GM19438 (cell line): ENCODE results near the gene KCNIP3.
"Not testable (repeated sequence)": the region's sequence is repeated elsewhere in the genome, so short reads cannot be mapped to it uniquely, and the experiment has no call there.

Experiments used
- ATAC-seq: cut with Tn5 transposase; IDR thresholded peaks from one replicate; pipeline ENCODE4 v1.9.1; 2021; ENCODE audit warnings: low read depth; ENCODE audit not compliant: unreplicated experiment

KCNIP3 gene

GRCh38 chr2:95296880-95297487 lies at the start of gene KCNIP3:
KCNIP3 (plus strand) TSS chr2:95297347; CDS start chr2:95297439, 92 bp downstream.
- ATAC-seq, result no peak

GRCh38 chr2:95258271-95258670 lies 38.9 kb upstream of the KCNIP3 start:
- ATAC-seq, result no peak

- no peak for ATAC-seq
Measured at GRCh38 chr2:95260028-95261023, 36.8 kb upstream of the KCNIP3 start.

GRCh38 chr2:95261602-95262001 lies 35.5 kb upstream of the KCNIP3 start:
- no peak for ATAC-seq

- no peak for ATAC-seq
Measured at GRCh38 chr2:95262896-95263542, 34.1 kb upstream of the KCNIP3 start.

GRCh38 chr2:95264624-95265023 lies 32.5 kb upstream of the KCNIP3 start:
- no peak for ATAC-seq

- ATAC-seq, result no peak
Measured at GRCh38 chr2:95265182-95265581, 32.0 kb upstream of the KCNIP3 start.

GRCh38 chr2:95266781-95267430 lies 30.2 kb upstream of the KCNIP3 start:
- ATAC-seq, result no peak

- ATAC-seq, result no peak
Measured at GRCh38 chr2:95267458-95268210, 29.5 kb upstream of the KCNIP3 start.

- ATAC-seq, result no peak
Measured at GRCh38 chr2:95268211-95269035, 28.7 kb upstream of the KCNIP3 start.

GRCh38 chr2:95269036-95269680 lies 28.0 kb upstream of the KCNIP3 start:
- ATAC-seq, result no peak

GRCh38 chr2:95269745-95270144 lies 27.4 kb upstream of the KCNIP3 start:
- not testable (repeated sequence) for ATAC-seq

GRCh38 chr2:95270541-95271081 lies 26.5 kb upstream of the KCNIP3 start:
- no peak for ATAC-seq

GRCh38 chr2:95271381-95271971 lies 25.7 kb upstream of the KCNIP3 start:
- no peak for ATAC-seq

GRCh38 chr2:95272299-95272751 lies 24.8 kb upstream of the KCNIP3 start:
- ATAC-seq, result no peak

GRCh38 chr2:95272781-95273180 lies 24.4 kb upstream of the KCNIP3 start:
- no peak for ATAC-seq

GRCh38 chr2:95273566-95274290 lies 23.4 kb upstream of the KCNIP3 start:
- no peak for ATAC-seq
